ENCODE measurements around the gene PVR. TPM values are rescaled to one million over a fixed set of nuclear protein-coding genes. Genes with fewer than 3 reads are reported as not detected.

PVR gene
- total RNA-seq, 2 experiments from 2014 or later: 0.67 to 0.82 TPM

GRCh38 chr19:44657211-44657921 lies 13.7 kb downstream of the PVR start:
- Histone ChIP-seq H3K27ac (ENCODE audit: low read depth in 1 of 2, low read length in 2 of 2) (no peak overlapping the region), H3K4me3 (ENCODE audit: low read length) (no peak overlapping the region), H3K36me3 (ENCODE audit: insufficient read depth, low read length) (no peaks in the 10 kb centered on the region), H3K27me3 (ENCODE audit: control insufficient read depth in 1 of 2, insufficient read depth in 2 of 2, low read length in 2 of 2) (no peaks in the 10 kb centered on the region), H3K9me3 (ENCODE audit: control insufficient read depth in 1 of 2, insufficient read depth in 1 of 2, low read length in 2 of 2) (no peaks in the 10 kb centered on the region), H3K4me1 (ENCODE audit: insufficient read depth, low read length) (peaks cover 12% of the 10 kb centered on the region)
- peak; percentile 47 to 78 (median 58) for DNase-seq
- H3K9me3 Mint-ChIP-seq: no peaks in the 10 kb centered on the region
- no peaks in the 10 kb centered on the region for H3K36me3 Mint-ChIP-seq (ENCODE audit: low read depth)
- no peaks in the 10 kb centered on the region for H3K27me3 Mint-ChIP-seq
- ChIA-PET POLR2A (no interaction called here), CTCF (interaction anchor here (1.0 kb wide), 2 partner anchors 87 to 113 kb away, joined by 3 to 4 read pairs; no protein-coding TSS in a partner anchor)
- intact Hi-C loops (cut with DNase I, micrococcal nuclease): loop anchor here (1.0 to 5.0 kb wide), 3 partner anchors 70 to 445 kb away; partner anchors contain the start of gene ZNF227 (in 1 of the 2)
- TF ChIP-seq CTCF (IDR thresholded peaks at IDR 0.05): peak; percentile 88
- H3K4me1 Mint-ChIP-seq (ENCODE audit: low read depth): peaks cover 7% of the 10 kb centered on the region
- peak; percentile 61 for ATAC-seq (ENCODE audit: poor library complexity)
- H3K27ac Mint-ChIP-seq: no peak overlapping the region
- H3K4me3 Mint-ChIP-seq: no peak overlapping the region

GRCh38 chr19:44658069-44658733 lies 14.5 kb downstream of the PVR start:
- POLR2A ChIA-PET: no interaction called here
- no peak overlapping the region for H3K4me3 Mint-ChIP-seq
- Histone ChIP-seq H3K27me3 (ENCODE audit: control insufficient read depth in 1 of 2, insufficient read depth in 2 of 2, low read length in 2 of 2) (no peaks in the 10 kb centered on the region), H3K4me3 (ENCODE audit: low read length) (no peak overlapping the region), H3K36me3 (ENCODE audit: insufficient read depth, low read length) (no peaks in the 10 kb centered on the region), H3K4me1 (ENCODE audit: insufficient read depth, low read length) (peaks cover 12% of the 10 kb centered on the region), H3K27ac (ENCODE audit: low read depth in 1 of 2, low read length in 2 of 2) (no peak overlapping the region), H3K9me3 (ENCODE audit: control insufficient read depth in 1 of 2, insufficient read depth in 1 of 2, low read length in 2 of 2) (no peaks in the 10 kb centered on the region)
- DNase-seq (no peak), ATAC-seq (ENCODE audit: poor library complexity) (no peak)
- intact Hi-C loops (cut with DNase I, micrococcal nuclease): loop anchor here in 1 of 2 experiments (2.0 to 5.0 kb wide), 3 partner anchors 71 to 446 kb away; partner anchors contain the start of gene ZNF227
- H3K9me3 Mint-ChIP-seq: no peaks in the 10 kb centered on the region
- CTCF ChIA-PET: interaction anchor here (0.5 kb wide), 1 partner anchor 299 kb away, joined by 4 read pairs; no protein-coding TSS in a partner anchor
- H3K27me3 Mint-ChIP-seq: no peaks in the 10 kb centered on the region
- H3K36me3 Mint-ChIP-seq (ENCODE audit: low read depth): no peaks in the 10 kb centered on the region
- H3K4me1 Mint-ChIP-seq (ENCODE audit: low read depth): peaks cover 7% of the 10 kb centered on the region
- TF ChIP-seq CTCF (IDR thresholded peaks at IDR 0.05): no peak
- H3K27ac Mint-ChIP-seq: no peak overlapping the region

- intact Hi-C loops (cut with DNase I, micrococcal nuclease): no loop called here
- Mint-ChIP-seq H3K27ac (no peak overlapping the region), H3K36me3 (ENCODE audit: low read depth) (no peaks in the 10 kb centered on the region), H3K27me3 (no peaks in the 10 kb centered on the region), H3K4me3 (no peak overlapping the region), H3K4me1 (ENCODE audit: low read depth) (no peaks in the 10 kb centered on the region), H3K9me3 (no peaks in the 10 kb centered on the region)
- TF ChIP-seq CTCF (IDR thresholded peaks at IDR 0.05): no peak
- no peaks in the 10 kb centered on the region for H3K27me3 ChIP-seq (ENCODE audit: control insufficient read depth in 1 of 2, insufficient read depth in 2 of 2, low read length in 2 of 2)
- no peak overlapping the region for H3K4me3 ChIP-seq (ENCODE audit: low read length)
- ATAC-seq (ENCODE audit: poor library complexity) (no peak), DNase-seq (no peak)
- H3K4me1 ChIP-seq (ENCODE audit: insufficient read depth, low read length): peaks cover 5% of the 10 kb centered on the region
- ChIA-PET CTCF (no interaction called here), POLR2A (no interaction called here)
- no peaks in the 10 kb centered on the region for H3K36me3 ChIP-seq (ENCODE audit: insufficient read depth, low read length)
- H3K27ac ChIP-seq (ENCODE audit: low read depth in 1 of 2, low read length in 2 of 2): no peak overlapping the region
- no peaks in the 10 kb centered on the region for H3K9me3 ChIP-seq (ENCODE audit: control insufficient read depth in 1 of 2, insufficient read depth in 1 of 2, low read length in 2 of 2)
Observed at GRCh38 chr19:44660081-44660480, 16.4 kb downstream of the PVR start.

Data from CD4-positive, alpha-beta T cell (primary cell).